SK-N-SH (cell line): ENCODE data around the gene COLEC12. TPM values are rescaled to one million over a fixed set of nuclear protein-coding genes. Genes with fewer than 3 reads are reported as not detected.

ENCODE experiments used
- CTCF ChIA-PET: fragments of 300-600, 350-600 bp; formaldehyde crosslinking; extraction: SDS; loops from one replicate; lab custom pipeline; 2021; lab: Yijun Ruan, JAX
- POLR2A ChIA-PET: fragments of 350-600 bp; sonication (Branson Sonifier 250); formaldehyde crosslinking; extraction: SDS; loops from one replicate; lab custom pipeline; 2020; ENCODE audit warnings: antibody characterized with exemption, inconsistent platforms; lab: Yijun Ruan, JAX
- DNase-seq: peaks from one replicate; pipeline ENCODE4 v3.0.0; 2012
- H2AFZ ChIP-seq: fragments of 200-600 bp; sonication (generic); 2 replicates; pipeline ENCODE4 v1.8.1; 2016; ENCODE audit warnings: antibody characterized with exemption, mild to moderate bottlenecking, low read depth
- H3F3A ChIP-seq: fragments of 200-600 bp; sonication (generic); replicated peaks from 2 replicates; pipeline ENCODE3; 2016; ENCODE audit warnings: antibody characterized with exemption, mild to moderate bottlenecking; ENCODE audit not compliant: insufficient read depth
- H3K27ac ChIP-seq, 2 experiments: fragments of 200-500 bp in 1 of 2; fragments of 200-600 bp in 1 of 2; sonication (Bioruptor generic) in 1 of 2; sonication (generic), shearing (Covaris generic) in 1 of 2; 2 replicates each; pipeline versions ENCODE4 v1.5.1 to v1.6.1; 2014 to 2016; ENCODE audit warnings: low read depth in 2 of 2, inconsistent platforms in 1 of 2, low read length in 1 of 2, mild to moderate bottlenecking in 1 of 2, mixed read lengths in 1 of 2
- H3K27me3 ChIP-seq: fragments of 200-600 bp; sonication (generic), shearing (Covaris generic); 2 replicates; pipeline ENCODE4 v1.6.1; 2016; ENCODE audit warnings: mixed run types; ENCODE audit not compliant: insufficient read depth
- H3K36me3 ChIP-seq, 2 experiments: fragments of 200-500 bp in 1 of 2; fragments of 200-600 bp in 1 of 2; sonication (Bioruptor generic) in 1 of 2; sonication (generic) in 1 of 2; replicated peaks in 1 of 2; 2 replicates each; pipeline versions ENCODE3 to v1.5.1; 2014 to 2016; ENCODE audit warnings: low read length in 1 of 2, mild to moderate bottlenecking in 1 of 2; ENCODE audit not compliant: insufficient read depth in 2 of 2, control insufficient read depth in 1 of 2
- H3K4me1 ChIP-seq, 2 experiments: fragments of 200-500 bp in 1 of 2; fragments of 200-600 bp in 1 of 2; sonication (Bioruptor generic) in 1 of 2; sonication (generic), shearing (Covaris generic) in 1 of 2; 2 replicates each; pipeline versions ENCODE4 v1.5.1 to v1.6.1; 2014 to 2016; ENCODE audit warnings: low read depth in 1 of 2, low read length in 1 of 2, mixed run types in 1 of 2; ENCODE audit not compliant: insufficient read depth in 2 of 2, control insufficient read depth in 1 of 2
- H3K4me2 ChIP-seq: fragments of 200-600 bp; sonication (generic), shearing (Covaris generic); 2 replicates; pipeline ENCODE4 v1.6.1; 2017; ENCODE audit warnings: mixed run types
- H3K4me3 ChIP-seq, 2 experiments: fragments of 200-500 bp in 1 of 2; fragments of 200-600 bp in 1 of 2; sonication (Bioruptor generic) in 1 of 2; sonication (generic), shearing (Covaris generic) in 1 of 2; 2 replicates each; pipeline versions ENCODE4 v1.5.1 to v1.8.1; 2014 to 2016; ENCODE audit warnings: low read depth in 2 of 2, inconsistent platforms in 1 of 2, low read length in 1 of 2, mild to moderate bottlenecking in 1 of 2, mixed read lengths in 1 of 2, moderate library complexity in 1 of 2
- H3K79me2 ChIP-seq: fragments of 200-600 bp; sonication (generic); 2 replicates; pipeline ENCODE4 v1.8.1; 2017; ENCODE audit warnings: mild to moderate bottlenecking; ENCODE audit not compliant: insufficient read depth
- H3K9ac ChIP-seq: fragments of 200-600 bp; sonication (generic); 2 replicates; pipeline ENCODE4 v1.6.1; 2017; ENCODE audit warnings: mixed run types
- H3K9me2 ChIP-seq: fragments of 200-600 bp; sonication (generic); 2 replicates; pipeline ENCODE4 v1.6.1; 2017; ENCODE audit warnings: mixed run types
- H3K9me3 ChIP-seq: fragments of 200-600 bp; sonication (generic); 2 replicates; pipeline ENCODE4 v1.6.1; 2017; ENCODE audit warnings: mixed run types, mild to moderate bottlenecking, moderate library complexity
- H4K20me1 ChIP-seq: fragments of 200-600 bp; sonication (generic); 2 replicates; pipeline ENCODE4 v1.6.1; 2017; ENCODE audit warnings: mild to moderate bottlenecking, mixed run types; ENCODE audit not compliant: insufficient read depth
- EP300 ChIP-seq, 2 experiments: IDR thresholded peaks; 2 replicates each; pipeline versions ENCODE4 v1.4.0 to v1.6.1; 2012; ENCODE audit warnings: borderline replicate concordance in 1 of 2, low read depth in 1 of 2, low read length in 1 of 2
- FOSL2 ChIP-seq: IDR thresholded peaks from 2 replicates; pipeline ENCODE4 v1.4.0; 2012; ENCODE audit warnings: low read depth, mild to moderate bottlenecking, moderate library complexity, borderline replicate concordance
- FOXM1 ChIP-seq: IDR thresholded peaks from 2 replicates; pipeline ENCODE4 v1.4.0; 2012; ENCODE audit warnings: low read depth, mild to moderate bottlenecking
- GATA2 ChIP-seq: sonication (generic); formaldehyde crosslinking; IDR thresholded peaks from 2 replicates; pipeline ENCODE4 v1.5.0; 2020; ENCODE audit warnings: mild to moderate bottlenecking, missing genetic modification reagents
- JUND ChIP-seq: IDR thresholded peaks from 2 replicates; pipeline ENCODE4 v1.4.0; 2012
- MAX ChIP-seq: IDR thresholded peaks from 2 replicates; pipeline ENCODE4 v1.4.0; 2012; ENCODE audit warnings: low read depth
- MXI1 ChIP-seq: IDR thresholded peaks from 2 replicates; pipeline ENCODE4 v1.6.1; 2012; ENCODE audit warnings: mild to moderate bottlenecking, low read depth, low read length, improper control_type of control experiment
- NFIC ChIP-seq: IDR thresholded peaks from 2 replicates; pipeline ENCODE4 v1.4.0; 2012; ENCODE audit warnings: borderline replicate concordance
- REST ChIP-seq: IDR thresholded peaks from 2 replicates; pipeline ENCODE4 v1.6.1; 2012; ENCODE audit warnings: mild to moderate bottlenecking, low read depth, low read length, moderate library complexity
- RFX5 ChIP-seq: IDR thresholded peaks from 2 replicates; pipeline ENCODE4 v1.6.1; 2012; ENCODE audit warnings: mild to moderate bottlenecking, improper control_type of control experiment, low read length
- TAF1 ChIP-seq: IDR thresholded peaks from 2 replicates; pipeline ENCODE4 v1.6.1; 2012; ENCODE audit warnings: low read depth, mild to moderate bottlenecking, low read length, moderate library complexity, borderline replicate concordance
- USF1 ChIP-seq: IDR thresholded peaks from 2 replicates; pipeline ENCODE4 v1.4.0; 2012; ENCODE audit warnings: low read depth, borderline replicate concordance
- YY1 ChIP-seq: IDR thresholded peaks from 2 replicates; pipeline ENCODE4 v1.4.0; 2012; ENCODE audit warnings: low read depth, mild to moderate bottlenecking
- WGBS: methylation state at CpG from one replicate; pipeline ENCODE4 v1.1.6; 2017; ENCODE audit warnings: low lambda C conversion rate; 5-methylcytosine and 5-hydroxymethylcytosine counted together
- polyA plus RNA-seq, 3 experiments: library from polyadenylated mRNA; depleted of rRNA; stranded (reverse); fragments of >200 nt; gene quantifications; 2 replicates each; pipeline ENCODE4 v1.2.3, GENCODE V29; 2012

The COLEC12 gene
- polyA plus RNA-seq, 1 of the 3 experiments (the other 2 are of a cell fraction), result 41.2 TPM

- Histone ChIP-seq H3F3A (peaks cover 34% of the 10 kb centered on the region), H2AFZ (no peak overlapping the region), H3K9me3 (no peaks in the 10 kb centered on the region), H3K9me2 (no peaks in the 10 kb centered on the region), H3K27ac (no peak overlapping the region), H3K9ac (no peak overlapping the region), H4K20me1 (no peaks in the 10 kb centered on the region), H3K79me2 (no peaks in the 10 kb centered on the region; the same call in 1 of the 2 replicates), H3K4me2 (no peak overlapping the region), H3K4me1 (peaks cover 0 to 31% of the 10 kb centered on the region in 2 experiments; a peak in 3 of 4 replicates), H3K4me3 (no peak overlapping the region), H3K27me3 (no peaks in the 10 kb centered on the region), H3K36me3 (no peaks in the 10 kb centered on the region)
- POLR2A ChIA-PET, result no interaction called here
- CTCF ChIA-PET, result interaction anchor here (1.4 to 1.6 kb wide), 2 partner anchors 11 to 134 kb away, joined by 5 read pairs; no protein-coding TSS in a partner anchor
- no peak for DNase-seq
- TF ChIP-seq USF1, result no peak
- TF ChIP-seq NFIC, result no peak
- TF ChIP-seq REST, result peak; percentile 82
- 93% methylated on average over 4 of the region's 4 CpGs for WGBS
Observed at GRCh38 chr18:490624-491023, 9.9 kb downstream of the COLEC12 start.

- H3K9me2 ChIP-seq, result no peaks in the 10 kb centered on the region
- DNase-seq, result no peak
Observed at GRCh38 chr18:490024-490366, 10.5 kb downstream of the COLEC12 start.

More at GRCh38 chr18:490024-490366, 10.5 kb downstream of the COLEC12 start:
- no peak for TF ChIP-seq FOSL2
- TF ChIP-seq USF1, result no peak
- no peak for TF ChIP-seq JUND
- no peak for TF ChIP-seq YY1
- no peak for TF ChIP-seq RFX5
- TF ChIP-seq REST, result no peak
- no peak for TF ChIP-seq GATA2
- TF ChIP-seq MXI1, result no peak
- TF ChIP-seq EP300 (IDR thresholded peaks at IDR 0.05; ENCODE audit: borderline replicate concordance in 1 of 2, low read depth in 1 of 2, low read length in 1 of 2), result no peak
- TF ChIP-seq TAF1, result no peak
- no peak for TF ChIP-seq MAX
- no peak for TF ChIP-seq FOXM1
- Histone ChIP-seq H3K9ac (no peak overlapping the region; the same call in 1 of the 2 replicates), H3K9me3 (no peaks in the 10 kb centered on the region), H3K4me3 (no peak overlapping the region), H3K4me2 (peak overlapping the region; percentile 45), H3K36me3 (no peaks in the 10 kb centered on the region), H3K27ac (peak overlapping the region in 1 of 2 experiments; percentile 70; a peak in 2 of 4 replicates), H3F3A (peaks cover 34% of the 10 kb centered on the region), H3K27me3 (no peaks in the 10 kb centered on the region), H3K79me2 (no peaks in the 10 kb centered on the region; the same call in 1 of the 2 replicates), H4K20me1 (no peaks in the 10 kb centered on the region), H3K4me1 (peaks cover 0 to 31% of the 10 kb centered on the region in 2 experiments; a peak in 3 of 4 replicates), H2AFZ (no peak overlapping the region)
- ChIA-PET CTCF (interaction anchor here (1.6 kb wide), 1 partner anchor 134 kb away, joined by 5 read pairs; no protein-coding TSS in a partner anchor), POLR2A (no interaction called here)
- WGBS, result 94% methylated on average over 4 of the region's 5 CpGs
